MCF 10A (cell line): Measurements from ENCODE around the gene ARX. TPM values are rescaled to one million over a fixed set of nuclear protein-coding genes. Genes with fewer than 3 reads are reported as not detected.
A peak's percentile ranks its signal among the peaks of the same experiment; 100 is the strongest.

Experiments
- BruUV-seq: library from RNA; stranded (reverse); fragments of 400-500 nt; replicated peaks from 2 replicates; lab custom pipeline; 2021; lab: Mats Ljungman, UMichigan
- CTCF ChIA-PET: fragments of 300-600 bp; sonication (Branson Sonifier 250); formaldehyde crosslinking; extraction: SDS; loops from one replicate; lab custom pipeline; 2021; ENCODE audit warnings: antibody characterized with exemption, inconsistent platforms; lab: Yijun Ruan, JAX
- POLR2A ChIA-PET: fragments of 300-600, 350-650 bp; sonication (Branson Sonifier 250); formaldehyde crosslinking; extraction: SDS; loops from one replicate; lab custom pipeline; 2020; ENCODE audit warnings: antibody characterized with exemption, inconsistent platforms; lab: Yijun Ruan, JAX
- DNase-seq: peaks from one replicate; pipeline ENCODE4 v3.0.0-alpha.2; 2018; ENCODE audit not compliant: unreplicated experiment
- H3K27ac Mint-ChIP-seq: one replicate; pipeline ENCODE4 v1.8.0; 2022; ENCODE audit warnings: mild to moderate bottlenecking, low read depth, mixed read lengths; ENCODE audit not compliant: unreplicated experiment
- H3K27me3 Mint-ChIP-seq: one replicate; pipeline ENCODE4 v1.8.0; 2022; ENCODE audit warnings: mixed read lengths; ENCODE audit not compliant: insufficient read depth, unreplicated experiment
- H3K36me3 Mint-ChIP-seq: one replicate; pipeline ENCODE4 v1.8.0; 2022; ENCODE audit warnings: mild to moderate bottlenecking, moderate library complexity, mixed read lengths; ENCODE audit not compliant: insufficient read depth, unreplicated experiment
- H3K4me1 Mint-ChIP-seq: one replicate; pipeline ENCODE4 v1.8.0; 2022; ENCODE audit warnings: mixed read lengths; ENCODE audit not compliant: insufficient read depth, unreplicated experiment
- H3K4me3 Mint-ChIP-seq: one replicate; pipeline ENCODE4 v1.8.0; 2022; ENCODE audit warnings: mild to moderate bottlenecking, moderate library complexity, mixed read lengths; ENCODE audit not compliant: unreplicated experiment
- H3K9me3 Mint-ChIP-seq: one replicate; pipeline ENCODE4 v1.8.0; 2022; ENCODE audit warnings: mixed read lengths; ENCODE audit not compliant: unreplicated experiment
- CTCF ChIP-seq: fragments of 200-600 bp; IDR thresholded peaks from one replicate; pipeline ENCODE4 v1.8.0; 2022; ENCODE audit warnings: antibody characterized with exemption, mild to moderate bottlenecking; ENCODE audit not compliant: unreplicated experiment
- intact Hi-C: fragments of 100-400 bp; cut with micrococcal nuclease; formaldehyde crosslinking; loops from 2 replicates; pipeline ENCODE4 v1.14.1; 2022
- total RNA-seq: library from RNA; stranded (reverse); gene quantifications from 2 replicates; pipeline ENCODE4 v1.2.3, GENCODE V29; 2022

Gene ARX
- total RNA-seq, 1 experiment from 2014 or later = not detected

- peak; percentile 41 for DNase-seq
- no peak overlapping the region for H3K27ac Mint-ChIP-seq
Measured at GRCh38 chrX:24963823-24964222, 51.9 kb downstream of the ARX start.

GRCh38 chrX:24961809-24962208, 54.0 kb downstream of the ARX start:
- POLR2A ChIA-PET = no interaction called here
- no TSS peak for BruUV-seq
- no peaks in the 10 kb centered on the region for H3K4me1 Mint-ChIP-seq
- H3K9me3 Mint-ChIP-seq = no peaks in the 10 kb centered on the region
- intact Hi-C loops = no loop called here
- no peak overlapping the region for H3K27ac Mint-ChIP-seq
- TF ChIP-seq CTCF = no peak
- H3K36me3 Mint-ChIP-seq = no peaks in the 10 kb centered on the region
- CTCF ChIA-PET = interaction anchor here (1.0 kb wide), 1 partner anchor 122 kb away, joined by 5 read pairs; no protein-coding TSS in a partner anchor
- no peak overlapping the region for H3K4me3 Mint-ChIP-seq
- DNase-seq = no peak
- no peaks in the 10 kb centered on the region for H3K27me3 Mint-ChIP-seq

More at GRCh38 chrX:24963823-24964222, 51.9 kb downstream of the ARX start:
- no peaks in the 10 kb centered on the region for H3K9me3 Mint-ChIP-seq
- ChIA-PET POLR2A (no interaction called here), CTCF (no interaction called here)
- H3K36me3 Mint-ChIP-seq = peaks cover 4% of the 10 kb centered on the region
- no peak for TF ChIP-seq CTCF
- intact Hi-C loops = no loop called here
- BruUV-seq = no TSS peak
- H3K27me3 Mint-ChIP-seq = no peaks in the 10 kb centered on the region
- no peak overlapping the region for H3K4me3 Mint-ChIP-seq
- no peaks in the 10 kb centered on the region for H3K4me1 Mint-ChIP-seq

GRCh38 chrX:24956828-24957227, 58.9 kb downstream of the ARX start:
- Mint-ChIP-seq H3K27ac (no peak overlapping the region), H3K4me1 (no peaks in the 10 kb centered on the region), H3K9me3 (no peaks in the 10 kb centered on the region), H3K36me3 (no peaks in the 10 kb centered on the region), H3K4me3 (no peak overlapping the region), H3K27me3 (no peaks in the 10 kb centered on the region)
- no TSS peak for BruUV-seq
- ChIA-PET CTCF (interaction anchor here (0.6 to 1.5 kb wide), 2 partner anchors 50 to 118 kb away, joined by 4 to 6 read pairs; no protein-coding TSS in a partner anchor), POLR2A (no interaction called here)
- no peak for TF ChIP-seq CTCF
- intact Hi-C loops = no loop called here
- DNase-seq = peak; percentile 51

GRCh38 chrX:24955372-24955930, 60.3 kb downstream of the ARX start:
- no peak for TF ChIP-seq CTCF
- DNase-seq = no peak
- H3K36me3 Mint-ChIP-seq = no peaks in the 10 kb centered on the region
- ChIA-PET CTCF (no interaction called here), POLR2A (interaction anchor here (0.6 kb wide), 1 partner anchor 43 kb away, joined by 3 read pairs; no protein-coding TSS in a partner anchor)
- no peak overlapping the region for H3K27ac Mint-ChIP-seq
- no peaks in the 10 kb centered on the region for H3K27me3 Mint-ChIP-seq
- BruUV-seq = no TSS peak
- no peaks in the 10 kb centered on the region for H3K4me1 Mint-ChIP-seq
- H3K9me3 Mint-ChIP-seq = no peaks in the 10 kb centered on the region
- H3K4me3 Mint-ChIP-seq = no peak overlapping the region
- intact Hi-C loops = no loop called here
